NCI-H2107 treated with DMSO at 0.1 percent for 48 hours (cell line): ENCODE data around the gene KCNJ8.
"Not testable (repeated sequence)": the region's sequence is repeated elsewhere in the genome, so short reads cannot be mapped to it uniquely, and the experiment has no call there.

Source experiments
- DNase-seq: peaks from one replicate; lab custom pipeline; 2025; ENCODE audit not compliant: unreplicated experiment; lab: John Stamatoyannopoulos, UW

Gene KCNJ8

DNA sequence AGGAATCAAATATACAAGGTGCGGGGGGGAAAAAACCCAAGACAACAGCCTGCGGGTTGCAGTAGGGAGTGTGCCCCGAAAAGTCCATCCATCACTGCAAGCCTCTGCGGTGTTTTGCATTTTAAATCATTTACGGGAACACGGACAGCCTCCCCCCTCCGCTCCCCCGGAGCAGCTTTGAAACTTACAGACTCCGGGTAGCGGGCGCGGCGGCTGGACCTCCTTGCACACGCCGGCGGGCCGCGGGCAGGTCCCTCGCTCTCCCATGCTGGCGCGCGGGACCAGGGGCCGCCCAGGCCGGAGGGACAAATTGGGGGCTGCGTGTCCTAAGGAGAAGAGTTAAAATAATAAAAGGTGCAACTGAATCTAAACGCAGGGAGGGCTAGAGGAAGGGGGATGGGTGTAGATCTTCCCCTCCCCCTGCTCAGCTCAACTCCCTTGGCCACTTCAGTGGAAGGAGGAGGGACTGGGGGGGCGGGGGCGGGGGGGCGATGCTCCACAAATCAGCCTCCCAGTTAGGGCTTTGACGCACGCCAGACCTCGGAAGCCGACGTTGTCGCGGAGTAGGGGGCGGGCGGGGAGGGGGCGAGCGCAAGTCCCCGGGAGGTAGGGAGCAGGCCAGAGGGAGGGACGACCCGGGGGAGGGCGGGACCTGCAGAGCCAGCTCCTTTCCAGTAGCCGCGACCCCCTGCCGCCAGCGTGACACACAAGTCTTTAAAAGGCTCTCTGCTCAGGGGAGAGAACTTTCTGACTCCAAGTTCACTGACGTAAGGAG, at the start of gene KCNJ8:
Gene KCNJ8 (minus strand): TSS at position 349 of the 775 bp plus-strand sequence. CDS start 1,090 bp downstream, outside the sequence.
- DNase-seq = no peak

DNA sequence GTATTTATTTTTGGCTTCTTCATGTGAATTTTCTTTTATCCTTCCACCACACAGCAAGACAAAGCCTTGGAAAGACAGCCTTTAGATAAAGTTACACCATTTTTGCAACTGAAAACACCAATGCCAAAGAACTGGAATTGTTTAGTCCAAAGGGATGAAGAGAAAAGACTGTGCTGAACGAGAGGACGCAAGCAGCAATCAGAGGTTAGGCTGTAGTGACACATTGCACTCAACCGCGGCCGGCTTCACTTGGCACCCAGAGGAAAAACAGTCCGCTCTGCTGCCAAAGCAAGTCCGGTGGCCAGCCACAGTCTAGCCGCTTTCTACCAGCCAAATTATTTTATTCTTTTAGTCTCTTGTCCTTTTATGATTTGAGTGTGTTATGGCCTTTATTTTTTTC, 49.1 kb upstream of the KCNJ8 start:
- DNase-seq = no peak

- DNase-seq = no peak
Measured at GRCh38 chr12:21819678-21820077, 45.2 kb upstream of the KCNJ8 start.

DNA sequence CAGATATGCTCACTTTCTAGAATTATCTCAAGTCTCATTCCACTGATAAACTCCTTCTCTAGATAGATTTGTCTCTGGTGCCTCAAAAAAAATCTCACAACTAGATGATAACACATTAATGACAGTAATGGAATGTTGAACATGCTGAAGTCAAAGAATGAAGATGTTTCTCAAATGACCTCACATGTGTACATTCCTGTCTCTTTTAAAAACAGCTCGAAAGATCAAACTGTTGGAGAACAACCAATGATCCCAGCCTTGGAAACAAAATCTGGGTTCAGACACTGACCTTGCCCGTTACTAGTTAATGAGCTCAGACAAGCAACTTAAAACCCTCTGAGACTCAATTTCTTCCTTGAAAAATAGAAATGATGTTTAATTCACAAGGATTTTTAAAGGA, 44.7 kb upstream of the KCNJ8 start:
- DNase-seq = no peak

DNA sequence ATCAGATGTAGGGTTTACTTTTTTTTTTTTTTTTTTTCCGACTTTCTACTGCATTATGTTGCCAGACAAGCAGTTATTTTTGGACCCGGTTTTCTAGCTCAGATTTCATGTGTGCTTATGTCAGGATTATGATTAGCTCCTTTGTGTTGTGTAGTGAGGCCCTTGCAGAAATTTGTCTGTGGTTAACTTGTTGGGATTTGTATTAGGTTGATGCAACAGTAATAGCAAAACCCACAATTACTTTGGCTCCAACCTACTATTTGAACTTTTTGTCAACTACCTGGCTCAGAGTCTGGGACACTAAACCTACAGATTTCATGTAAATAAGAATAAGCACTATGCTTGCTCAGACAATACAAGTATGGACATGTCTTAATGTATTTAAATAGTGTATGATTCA, 44.1 kb upstream of the KCNJ8 start:
- DNase-seq = peak; percentile 3

GRCh38 chr12:21815306-21816062, 41.0 kb upstream of the KCNJ8 start:
- no peak for DNase-seq

- DNase-seq = no peak
Measured at GRCh38 chr12:21814814-21815213, 40.3 kb upstream of the KCNJ8 start.

DNA sequence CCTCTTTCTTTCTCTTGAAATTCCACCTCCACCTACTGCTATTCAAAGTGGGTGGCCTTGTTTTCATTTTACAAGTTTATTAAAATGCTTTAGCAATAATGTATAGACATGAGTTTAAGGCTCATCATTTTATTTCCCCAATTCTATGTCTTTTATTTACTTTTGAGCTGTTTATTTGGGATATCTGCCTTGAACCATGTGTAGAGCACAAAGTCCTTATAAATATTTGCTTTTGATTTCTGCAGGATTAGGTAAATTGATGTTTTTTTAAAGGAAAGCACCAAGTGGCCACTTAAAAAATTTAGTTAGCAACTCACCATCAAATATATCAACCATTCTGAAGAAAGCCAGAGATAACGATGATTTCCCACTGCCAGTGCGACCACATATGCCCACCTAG, 39.8 kb upstream of the KCNJ8 start:
- no peak for DNase-seq

- no peak for DNase-seq
Measured at GRCh38 chr12:21813751-21814150, 39.2 kb upstream of the KCNJ8 start.

- DNase-seq = no peak
Measured at GRCh38 chr12:21813125-21813524, 38.6 kb upstream of the KCNJ8 start.

- DNase-seq = not testable (repeated sequence)
Measured at GRCh38 chr12:21812340-21812739, 37.8 kb upstream of the KCNJ8 start.

- no peak for DNase-seq
Measured at GRCh38 chr12:21809100-21809499, 34.6 kb upstream of the KCNJ8 start.

- DNase-seq = no peak
Measured at GRCh38 chr12:21806255-21806654, 31.7 kb upstream of the KCNJ8 start.

DNA sequence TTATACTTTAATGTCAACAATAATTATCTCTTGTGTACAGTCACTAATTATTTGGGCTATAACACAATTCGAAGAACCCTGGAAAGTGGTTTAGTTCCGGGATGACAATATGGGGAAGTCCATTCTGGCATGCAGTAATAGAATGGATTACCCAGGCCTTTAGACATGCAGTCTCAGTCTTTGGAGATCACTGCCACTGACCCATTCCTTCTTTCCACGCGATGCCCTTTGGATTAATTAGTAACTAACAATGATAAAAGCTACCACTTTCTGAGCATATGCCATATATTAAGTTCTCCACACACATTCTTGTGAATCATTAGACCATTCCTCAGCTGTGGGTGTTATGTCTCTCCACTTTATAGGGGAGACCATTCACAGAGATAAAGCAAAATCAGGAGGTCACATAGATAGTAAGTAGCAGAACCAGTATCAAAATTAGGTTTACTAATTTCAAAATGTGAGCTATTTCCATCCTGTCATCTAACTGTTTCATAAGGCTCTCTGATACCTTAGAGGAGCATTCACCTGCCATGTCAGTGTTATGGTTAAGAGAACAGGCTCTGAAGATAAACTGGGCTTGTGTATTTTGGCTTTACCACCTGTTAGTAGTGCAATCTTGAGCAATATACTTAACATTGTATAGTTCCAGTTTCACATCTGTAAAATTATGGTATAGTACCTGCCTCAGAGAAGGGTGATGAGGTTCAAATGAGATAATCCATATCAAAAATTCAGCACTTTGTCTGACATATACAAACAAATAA, 27.2 kb upstream of the KCNJ8 start:
- DNase-seq = no peak

GRCh38 chr12:21800011-21800410, 25.5 kb upstream of the KCNJ8 start:
- DNase-seq = no peak

DNA sequence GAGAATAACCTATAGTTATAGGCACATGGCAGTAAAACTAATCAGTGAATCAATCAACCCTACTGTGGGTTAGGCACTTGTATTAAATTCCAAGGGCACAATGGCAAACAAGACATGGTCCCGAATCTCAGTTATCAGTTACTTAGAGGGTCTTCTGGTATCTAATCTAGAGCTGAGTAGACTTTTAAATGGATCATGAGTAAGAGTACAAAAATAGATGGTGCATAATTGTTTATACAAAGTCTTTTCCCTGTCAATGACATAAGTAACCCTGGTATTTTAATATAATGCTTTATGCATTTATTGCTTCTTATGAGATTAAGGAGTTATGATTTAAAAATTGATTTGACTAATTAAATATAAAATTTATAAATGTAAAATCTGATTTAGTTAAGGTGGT, 23.0 kb upstream of the KCNJ8 start:
- no peak for DNase-seq

DNA sequence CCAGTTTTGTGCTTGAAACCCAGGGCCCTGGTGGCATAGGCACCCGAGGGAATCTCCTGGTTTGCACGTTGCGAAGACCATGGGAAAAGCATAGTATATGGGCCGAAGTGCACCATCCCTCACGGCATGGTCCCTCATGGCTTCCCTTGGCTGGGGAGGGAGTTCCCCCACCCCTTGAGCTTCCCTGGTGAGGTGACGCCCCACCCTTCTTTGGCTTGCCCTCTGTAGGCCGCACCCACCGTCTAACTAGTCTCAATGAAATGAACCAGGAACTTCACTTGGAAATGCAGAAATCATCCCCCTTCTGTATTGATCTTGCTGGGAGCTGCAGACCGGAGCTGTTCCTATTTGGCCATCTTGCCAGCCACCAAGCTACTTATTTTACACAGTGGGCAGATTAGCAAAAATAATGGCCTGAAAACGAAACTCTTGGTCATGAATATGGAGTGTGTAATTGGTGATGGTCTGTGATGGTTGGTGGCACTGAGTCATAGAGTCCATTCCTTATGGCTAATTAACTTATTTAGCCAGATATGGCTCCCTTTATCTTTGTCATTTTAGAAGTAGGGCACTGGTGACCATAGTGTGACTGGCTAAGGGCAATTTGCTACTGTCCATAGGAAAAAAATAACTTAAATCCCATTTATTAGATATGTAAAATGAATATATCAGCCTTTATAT, 21.3 kb upstream of the KCNJ8 start:
- no peak for DNase-seq

GRCh38 chr12:21794807-21795595, 20.5 kb upstream of the KCNJ8 start:
- not testable (repeated sequence) for DNase-seq

DNA sequence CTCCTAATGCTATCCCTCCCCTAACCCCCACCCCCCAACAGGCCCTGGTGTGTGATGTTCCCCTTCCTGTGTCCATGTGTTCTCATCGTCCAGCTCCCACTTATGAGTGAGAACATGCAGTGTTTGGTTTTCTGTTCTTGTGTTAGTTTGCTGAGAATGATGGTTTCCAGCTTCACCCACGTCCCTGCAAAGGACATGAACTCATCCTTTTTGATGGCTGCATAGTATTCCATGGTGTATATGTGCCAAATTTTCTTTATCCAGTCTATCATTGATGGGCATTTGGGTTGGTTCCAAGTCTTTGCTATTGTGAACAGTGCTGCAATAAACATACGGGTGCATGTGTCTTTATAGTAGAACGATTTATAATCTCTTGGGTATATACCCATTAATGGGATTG, 15.2 kb upstream of the KCNJ8 start:
- not testable (repeated sequence) for DNase-seq
